IMR-90 (cell line): Measurements from ENCODE around the gene FTCDNL1. TPM values are rescaled to one million over a fixed set of nuclear protein-coding genes. Genes with fewer than 3 reads are reported as not detected.

Experiments
- ATAC-seq: fragments of 200-7000 bp; cut with Tn5 transposase; 2 replicates; pipeline ENCODE4 v1.9.1; 2020; ENCODE audit warnings: low read depth, mild to moderate bottlenecking, moderate library complexity
- BruUV-seq: library from RNA; stranded (reverse); fragments of 400-500 nt; replicated peaks from 2 replicates; lab custom pipeline; 2021; lab: Mats Ljungman, UMichigan
- CTCF ChIA-PET: fragments of 300-600 bp; formaldehyde crosslinking; extraction: SDS; loops from one replicate; lab custom pipeline; 2021; ENCODE audit warnings: antibody characterized with exemption; lab: Yijun Ruan, JAX
- POLR2A ChIA-PET: fragments of 300-600 bp; sonication (Branson Sonifier 250); formaldehyde crosslinking; loops from one replicate; lab custom pipeline; 2022; ENCODE audit warnings: antibody characterized with exemption; ENCODE audit not compliant: unreplicated experiment; lab: Charles Lee
- DNase-seq: peaks from one replicate; pipeline ENCODE4 v3.0.0; 2013
- H2AFZ ChIP-seq: replicated peaks from 2 replicates; pipeline ENCODE3; 2013; ENCODE audit warnings: low read length, mild to moderate bottlenecking; ENCODE audit not compliant: poor library complexity
- H2AK5ac ChIP-seq: 2 replicates; pipeline ENCODE4 v1.6.1; 2013; ENCODE audit warnings: low read depth, low read length, inconsistent platforms
- H2AK9ac ChIP-seq: replicated peaks from 2 replicates; pipeline ENCODE3; 2013; ENCODE audit warnings: mild to moderate bottlenecking, low read depth, low read length, moderate library complexity; ENCODE audit not compliant: poor library complexity
- H2BK120ac ChIP-seq: 2 replicates; pipeline ENCODE4 v1.6.1; 2013; ENCODE audit warnings: low read depth, low read length, inconsistent platforms
- H2BK15ac ChIP-seq: 3 replicates; pipeline ENCODE4 v1.6.1; 2013; ENCODE audit warnings: low read depth, low read length, inconsistent platforms
- H2BK20ac ChIP-seq: 2 replicates; pipeline ENCODE4 v1.6.1; 2013; ENCODE audit warnings: low read depth, mild to moderate bottlenecking, inconsistent platforms, low read length, moderate library complexity
- H2BK5ac ChIP-seq: 2 replicates; pipeline ENCODE4 v1.6.1; 2013; ENCODE audit warnings: mild to moderate bottlenecking, low read depth, low read length, inconsistent platforms; ENCODE audit not compliant: poor library complexity, severe bottlenecking
- H3K14ac ChIP-seq: replicated peaks from 2 replicates; pipeline ENCODE4 v1.6.1; 2013; ENCODE audit warnings: low read depth, low read length, inconsistent platforms
- H3K18ac ChIP-seq: 2 replicates; pipeline ENCODE4 v1.6.1; 2013; ENCODE audit warnings: low read depth, low read length, control low read depth
- H3K23ac ChIP-seq: 2 replicates; pipeline ENCODE4 v1.6.1; 2013; ENCODE audit warnings: low read depth, low read length, inconsistent platforms
- H3K27ac ChIP-seq: 2 replicates; pipeline ENCODE4 v1.5.1; 2013; ENCODE audit warnings: mild to moderate bottlenecking, control low read depth, low read length; ENCODE audit not compliant: insufficient read depth
- H3K27me3 ChIP-seq: 2 replicates; pipeline ENCODE4 v1.6.1; 2013; ENCODE audit warnings: low read length; ENCODE audit not compliant: control insufficient read depth, insufficient read depth
- H3K36me3 ChIP-seq: 2 replicates; pipeline ENCODE4 v1.6.1; 2013; ENCODE audit warnings: low read length, mixed read lengths; ENCODE audit not compliant: control insufficient read depth, insufficient read depth
- H3K4ac ChIP-seq: 2 replicates; pipeline ENCODE4 v1.6.1; 2013; ENCODE audit warnings: low read depth, low read length, inconsistent platforms
- H3K4me1 ChIP-seq: 2 replicates; pipeline ENCODE4 v1.6.1; 2013; ENCODE audit warnings: low read length, mixed read lengths; ENCODE audit not compliant: control insufficient read depth, insufficient read depth
- H3K4me2 ChIP-seq: 2 replicates; pipeline ENCODE4 v1.6.1; 2013; ENCODE audit warnings: low read depth, mild to moderate bottlenecking, control low read depth, low read length, moderate library complexity
- H3K4me3 ChIP-seq: 2 replicates; pipeline ENCODE4 v1.5.1; 2013; ENCODE audit warnings: low read depth, mild to moderate bottlenecking, control low read depth, low read length, moderate library complexity; ENCODE audit not compliant: insufficient read depth
- H3K56ac ChIP-seq: 2 replicates; pipeline ENCODE4 v1.6.1; 2013; ENCODE audit warnings: low read length, inconsistent platforms; ENCODE audit not compliant: insufficient read depth; ENCODE audit errors: extremely low read depth
- H3K79me1 ChIP-seq, 2 experiments: 2 replicates each; pipeline ENCODE4 v1.6.1; 2013; ENCODE audit warnings: low read length in 2 of 2, inconsistent platforms in 1 of 2, low read depth in 1 of 2
- H3K9ac ChIP-seq: 2 replicates; pipeline ENCODE4 v1.6.1; 2013; ENCODE audit warnings: low read depth, low read length, control low read depth
- H3K9me1 ChIP-seq: 2 replicates; pipeline ENCODE4 v1.6.1; 2013; ENCODE audit warnings: low read length, inconsistent platforms; ENCODE audit not compliant: insufficient read depth
- H3K9me3 ChIP-seq: 2 replicates; pipeline ENCODE4 v1.6.1; 2013; ENCODE audit warnings: low read length; ENCODE audit not compliant: control insufficient read depth, insufficient read depth
- H4K20me1 ChIP-seq: 2 replicates; pipeline ENCODE4 v1.6.1; 2013; ENCODE audit warnings: low read length, inconsistent platforms; ENCODE audit not compliant: insufficient read depth
- H4K5ac ChIP-seq: 2 replicates; pipeline ENCODE4 v1.6.1; 2013; ENCODE audit warnings: mild to moderate bottlenecking, low read depth, low read length, control low read depth
- H4K8ac ChIP-seq, 2 experiments: 2 replicates each; pipeline ENCODE4 v1.6.1; 2013; ENCODE audit warnings: low read depth in 2 of 2, low read length in 2 of 2, control low read depth in 1 of 2, inconsistent platforms in 1 of 2
- H4K91ac ChIP-seq: 2 replicates; pipeline ENCODE4 v1.6.1; 2013; ENCODE audit warnings: low read depth, low read length, inconsistent platforms; ENCODE audit not compliant: insufficient read depth
- BHLHE40 ChIP-seq: fragments of 150-350 bp; IDR thresholded peaks from 2 replicates; pipeline ENCODE4 v1.6.1; 2016; ENCODE audit warnings: mild to moderate bottlenecking, low read depth, low read length
- CEBPB ChIP-seq: IDR thresholded peaks from 2 replicates; pipeline ENCODE4 v1.6.1; 2012; ENCODE audit warnings: low read depth, low read length, improper control_type of control experiment
- FOS ChIP-seq: fragments of 150-350 bp; IDR thresholded peaks from 2 replicates; pipeline ENCODE4 v1.6.1; 2016; ENCODE audit warnings: low read depth, low read length
- MAFK ChIP-seq: IDR thresholded peaks from 2 replicates; pipeline ENCODE4 v1.6.1; 2012; ENCODE audit warnings: low read depth, low read length, improper control_type of control experiment
- MAZ ChIP-seq: IDR thresholded peaks from 2 replicates; pipeline ENCODE4 v1.6.1; 2012; ENCODE audit warnings: low read depth, mild to moderate bottlenecking, low read length, improper control_type of control experiment, moderate library complexity, borderline replicate concordance
- MXI1 ChIP-seq: IDR thresholded peaks from 2 replicates; pipeline ENCODE4 v1.6.1; 2012; ENCODE audit warnings: low read depth, mild to moderate bottlenecking, low read length, moderate library complexity, borderline replicate concordance
- NFE2L2 ChIP-seq: fragments of 150-350 bp; IDR thresholded peaks from 2 replicates; pipeline ENCODE4 v1.6.1; 2016; ENCODE audit warnings: low read depth, mild to moderate bottlenecking, low read length
- RAD21 ChIP-seq: IDR thresholded peaks from 2 replicates; pipeline ENCODE4 v1.6.1; 2012; ENCODE audit warnings: low read length, improper control_type of control experiment
- RFX5 ChIP-seq: IDR thresholded peaks from 2 replicates; pipeline ENCODE4 v1.8.0; 2012; ENCODE audit warnings: low read depth, mild to moderate bottlenecking, low read length, moderate library complexity
- SMC3 ChIP-seq: fragments of 150-350 bp; IDR thresholded peaks from 2 replicates; pipeline ENCODE4 v1.6.1; 2016; ENCODE audit warnings: low read depth, mild to moderate bottlenecking, antibody characterized with exemption, low read length, moderate library complexity
- WGBS, 2 experiments: methylation state at CpG; one replicate each; pipeline versions ENCODE4 v1.1.5 to v1.1.7; 2013; ENCODE audit warnings: missing lambda C conversion rate in 2 of 2; ENCODE audit not compliant: insufficient read length in 1 of 2; ENCODE audit errors: extremely low coverage in 2 of 2; 5-methylcytosine and 5-hydroxymethylcytosine counted together
- dilution Hi-C: fragments of 300-500 bp; cut with HindIII; formaldehyde crosslinking; loops from one replicate; pipeline ENCODE4 v1.14.3; 2018; ENCODE audit warnings: low sequenced_read_pairs; ENCODE audit not compliant: unreplicated experiment
- in situ Hi-C: fragments of 300-500 bp; cut with MboI; formaldehyde crosslinking; loops from 3 replicates; pipeline ENCODE4 v1.14.3; 2019; ENCODE audit warnings: low sequenced_read_pairs, inconsistent platforms, mixed read lengths
- intact Hi-C: fragments of 100-400 bp; cut with micrococcal nuclease; formaldehyde crosslinking; loops from 2 replicates; pipeline ENCODE4 v1.10.0; 2022
- polyA plus RNA-seq, 3 experiments: library from polyadenylated mRNA; depleted of rRNA; stranded (reverse); fragments of >200 nt; gene quantifications; 2 replicates each; pipeline ENCODE4 v1.2.3, GENCODE V29; 2012; ENCODE audit warnings: low replicate concordance in 1 of 3
- total RNA-seq: library from RNA; depleted of rRNA; stranded (reverse); fragments of >200 nt; gene quantifications from 2 replicates; pipeline ENCODE4 v1.2.3, GENCODE V29; 2012
- TF ChIP-seq, protein P1 (sequence below): fragments of 150-350 bp; IDR thresholded peaks from 2 replicates; pipeline ENCODE4 v1.6.1; 2016; ENCODE audit warnings: low read depth, mild to moderate bottlenecking, low read length, moderate library complexity, borderline replicate concordance
- TF ChIP-seq, protein P2 (sequence below): conservative IDR thresholded peaks from 2 replicates; pipeline ENCODE4 v1.5.1; 2012; ENCODE audit warnings: mild to moderate bottlenecking, low read depth, low read length, improper control_type of control experiment
- TF ChIP-seq, protein P3 (sequence below): fragments of 150-350 bp; IDR thresholded peaks from 2 replicates; pipeline ENCODE4 v1.6.1; 2017; ENCODE audit warnings: mild to moderate bottlenecking, antibody characterized with exemption, low read length, low read depth

FTCDNL1 gene
- total and polyA plus RNA-seq, 2 of the 4 experiments (the other 2 are of a cell fraction), result 0.18 to 0.21 TPM

DNA sequence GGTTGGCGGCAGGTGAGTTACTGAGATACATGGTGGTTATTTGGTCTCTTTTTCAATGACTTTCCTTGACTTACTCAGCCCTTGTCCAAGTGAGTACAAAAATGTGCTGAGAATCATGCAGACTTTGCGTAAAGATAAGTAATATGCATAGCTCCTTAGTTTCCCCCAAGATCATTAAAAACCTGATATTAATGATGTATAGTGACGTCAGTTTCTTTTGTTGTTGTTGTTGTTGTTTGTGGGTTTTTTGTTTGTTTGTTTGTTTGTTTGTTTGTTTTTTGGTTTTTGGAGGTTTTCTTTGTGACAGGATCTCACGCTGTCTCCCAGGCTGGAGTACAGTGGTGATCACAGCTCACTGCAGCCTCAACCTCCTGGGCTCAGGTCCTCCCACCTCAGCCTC is 14.9 kb upstream of the FTCDNL1 start:
- in situ Hi-C loops, result loop anchor here (10.0 kb wide), 1 partner anchor 161 kb away; no protein-coding TSS in a partner anchor
- H2BK20ac ChIP-seq, result no peak overlapping the region

More for the DNA sequence above, 14.9 kb upstream of the FTCDNL1 start:
- no TSS peak for BruUV-seq
- TF ChIP-seq, protein P1, sequence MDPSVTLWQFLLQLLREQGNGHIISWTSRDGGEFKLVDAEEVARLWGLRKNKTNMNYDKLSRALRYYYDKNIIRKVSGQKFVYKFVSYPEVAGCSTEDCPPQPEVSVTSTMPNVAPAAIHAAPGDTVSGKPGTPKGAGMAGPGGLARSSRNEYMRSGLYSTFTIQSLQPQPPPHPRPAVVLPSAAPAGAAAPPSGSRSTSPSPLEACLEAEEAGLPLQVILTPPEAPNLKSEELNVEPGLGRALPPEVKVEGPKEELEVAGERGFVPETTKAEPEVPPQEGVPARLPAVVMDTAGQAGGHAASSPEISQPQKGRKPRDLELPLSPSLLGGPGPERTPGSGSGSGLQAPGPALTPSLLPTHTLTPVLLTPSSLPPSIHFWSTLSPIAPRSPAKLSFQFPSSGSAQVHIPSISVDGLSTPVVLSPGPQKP, result no peak
- TF ChIP-seq FOS (no peak), RFX5 (no peak), BHLHE40 (no peak), RAD21 (no peak), NFE2L2 (no peak), MAFK (no peak), CEBPB (no peak), MAZ (no peak), SMC3 (no peak), MXI1 (no peak)
- TF ChIP-seq, protein P2, sequence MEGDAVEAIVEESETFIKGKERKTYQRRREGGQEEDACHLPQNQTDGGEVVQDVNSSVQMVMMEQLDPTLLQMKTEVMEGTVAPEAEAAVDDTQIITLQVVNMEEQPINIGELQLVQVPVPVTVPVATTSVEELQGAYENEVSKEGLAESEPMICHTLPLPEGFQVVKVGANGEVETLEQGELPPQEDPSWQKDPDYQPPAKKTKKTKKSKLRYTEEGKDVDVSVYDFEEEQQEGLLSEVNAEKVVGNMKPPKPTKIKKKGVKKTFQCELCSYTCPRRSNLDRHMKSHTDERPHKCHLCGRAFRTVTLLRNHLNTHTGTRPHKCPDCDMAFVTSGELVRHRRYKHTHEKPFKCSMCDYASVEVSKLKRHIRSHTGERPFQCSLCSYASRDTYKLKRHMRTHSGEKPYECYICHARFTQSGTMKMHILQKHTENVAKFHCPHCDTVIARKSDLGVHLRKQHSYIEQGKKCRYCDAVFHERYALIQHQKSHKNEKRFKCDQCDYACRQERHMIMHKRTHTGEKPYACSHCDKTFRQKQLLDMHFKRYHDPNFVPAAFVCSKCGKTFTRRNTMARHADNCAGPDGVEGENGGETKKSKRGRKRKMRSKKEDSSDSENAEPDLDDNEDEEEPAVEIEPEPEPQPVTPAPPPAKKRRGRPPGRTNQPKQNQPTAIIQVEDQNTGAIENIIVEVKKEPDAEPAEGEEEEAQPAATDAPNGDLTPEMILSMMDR, result no peak
- TF ChIP-seq, protein P3, sequence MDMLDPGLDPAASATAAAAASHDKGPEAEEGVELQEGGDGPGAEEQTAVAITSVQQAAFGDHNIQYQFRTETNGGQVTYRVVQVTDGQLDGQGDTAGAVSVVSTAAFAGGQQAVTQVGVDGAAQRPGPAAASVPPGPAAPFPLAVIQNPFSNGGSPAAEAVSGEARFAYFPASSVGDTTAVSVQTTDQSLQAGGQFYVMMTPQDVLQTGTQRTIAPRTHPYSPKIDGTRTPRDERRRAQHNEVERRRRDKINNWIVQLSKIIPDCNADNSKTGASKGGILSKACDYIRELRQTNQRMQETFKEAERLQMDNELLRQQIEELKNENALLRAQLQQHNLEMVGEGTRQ, result no peak
- no peak overlapping the region for H3K18ac ChIP-seq
- H2AFZ ChIP-seq, result no peak overlapping the region
- no peak for DNase-seq
- no peak overlapping the region for H3K4me2 ChIP-seq
- H3K36me3 ChIP-seq, result no peaks in the 10 kb centered on the region
- no peaks in the 10 kb centered on the region for H3K9me1 ChIP-seq
- no peak overlapping the region for H2BK120ac ChIP-seq
- H3K4me3 ChIP-seq, result no peak overlapping the region
- H3K79me1 ChIP-seq, result no peaks in the 10 kb centered on the region
- H3K14ac ChIP-seq, result no peak overlapping the region
- dilution Hi-C loops (no loop called here), intact Hi-C loops (no loop called here)
- no peak for ATAC-seq
- no CpG with 5 or more reads among the region's 4 CpGs for WGBS, 2 experiments
- no peak overlapping the region for H2BK15ac ChIP-seq
- ChIA-PET CTCF (no interaction called here), POLR2A (no interaction called here)
- H4K91ac ChIP-seq, result no peak overlapping the region
- H3K56ac ChIP-seq, result no peak overlapping the region
- H4K20me1 ChIP-seq, result no peaks in the 10 kb centered on the region
- no peaks in the 10 kb centered on the region for H3K9me3 ChIP-seq
- H3K23ac ChIP-seq, result no peak overlapping the region
- H3K9ac ChIP-seq, result no peak overlapping the region
- no peak overlapping the region for H4K5ac ChIP-seq
- no peak overlapping the region for H2BK5ac ChIP-seq
- H2AK9ac ChIP-seq, result no peak overlapping the region
- H3K27me3 ChIP-seq, result peaks cover 3% of the 10 kb centered on the region
- H3K4ac ChIP-seq, result no peak overlapping the region
- no peak overlapping the region for H3K27ac ChIP-seq
- H3K4me1 ChIP-seq, result no peaks in the 10 kb centered on the region
- no peak overlapping the region for H2AK5ac ChIP-seq
- no peak overlapping the region for H4K8ac ChIP-seq
